DMS 273 treated with DMSO at 0.1 percent for 48 hours (cell line): ENCODE data around the gene DIO1.

ENCODE experiments used
- DNase-seq: peaks from one replicate; lab custom pipeline; 2025; lab: John Stamatoyannopoulos, UW

DIO1 gene

DNA sequence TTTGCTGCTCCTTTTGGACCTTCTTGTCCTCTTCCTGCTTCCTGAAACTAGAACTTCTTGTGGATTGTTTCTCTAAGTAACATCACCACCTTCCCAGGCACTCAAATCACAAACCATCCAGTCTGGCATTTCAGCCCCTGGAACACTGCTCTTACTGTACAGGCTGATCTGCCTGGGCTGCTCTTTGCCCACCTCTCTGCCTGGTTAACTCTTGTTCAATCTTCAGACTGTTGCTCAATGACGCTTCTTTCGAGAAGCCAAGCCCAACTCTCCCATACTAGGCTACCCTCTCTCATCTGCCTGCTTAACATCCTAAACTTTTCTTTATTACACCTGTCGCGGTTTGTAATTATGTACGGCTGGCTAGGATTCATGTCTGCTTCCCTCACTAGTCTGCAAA, 657 bp downstream of the DIO1 start:
- DNase-seq, result no peak

DNA sequence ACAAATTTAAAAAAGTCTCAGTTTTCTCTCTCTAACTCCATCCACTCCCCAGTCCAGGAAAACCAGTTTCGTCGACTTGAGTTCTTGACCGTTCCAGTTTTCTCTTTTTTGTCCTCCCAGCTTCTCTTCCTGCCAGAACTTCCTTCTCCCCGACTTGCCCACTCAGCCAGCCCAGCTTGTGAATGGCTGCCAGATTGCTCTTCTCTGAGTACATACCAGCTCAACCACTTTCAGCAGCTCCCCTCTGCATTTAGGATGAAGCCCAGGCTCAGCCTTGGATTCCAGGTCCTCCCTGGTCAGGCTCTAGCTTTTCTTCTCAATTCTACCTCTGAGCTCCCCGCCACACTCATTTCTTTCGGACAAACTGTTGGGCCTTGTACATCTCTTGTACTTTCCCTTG, 1.4 kb downstream of the DIO1 start:
- no peak for DNase-seq

GRCh38 chr1:53896635-53897229, 2.7 kb downstream of the DIO1 start:
- DNase-seq, result no peak

GRCh38 chr1:53899206-53899628, 5.2 kb downstream of the DIO1 start:
- DNase-seq, result no peak

- no peak for DNase-seq
Observed at GRCh38 chr1:53899708-53900107, 5.7 kb downstream of the DIO1 start.

DNA sequence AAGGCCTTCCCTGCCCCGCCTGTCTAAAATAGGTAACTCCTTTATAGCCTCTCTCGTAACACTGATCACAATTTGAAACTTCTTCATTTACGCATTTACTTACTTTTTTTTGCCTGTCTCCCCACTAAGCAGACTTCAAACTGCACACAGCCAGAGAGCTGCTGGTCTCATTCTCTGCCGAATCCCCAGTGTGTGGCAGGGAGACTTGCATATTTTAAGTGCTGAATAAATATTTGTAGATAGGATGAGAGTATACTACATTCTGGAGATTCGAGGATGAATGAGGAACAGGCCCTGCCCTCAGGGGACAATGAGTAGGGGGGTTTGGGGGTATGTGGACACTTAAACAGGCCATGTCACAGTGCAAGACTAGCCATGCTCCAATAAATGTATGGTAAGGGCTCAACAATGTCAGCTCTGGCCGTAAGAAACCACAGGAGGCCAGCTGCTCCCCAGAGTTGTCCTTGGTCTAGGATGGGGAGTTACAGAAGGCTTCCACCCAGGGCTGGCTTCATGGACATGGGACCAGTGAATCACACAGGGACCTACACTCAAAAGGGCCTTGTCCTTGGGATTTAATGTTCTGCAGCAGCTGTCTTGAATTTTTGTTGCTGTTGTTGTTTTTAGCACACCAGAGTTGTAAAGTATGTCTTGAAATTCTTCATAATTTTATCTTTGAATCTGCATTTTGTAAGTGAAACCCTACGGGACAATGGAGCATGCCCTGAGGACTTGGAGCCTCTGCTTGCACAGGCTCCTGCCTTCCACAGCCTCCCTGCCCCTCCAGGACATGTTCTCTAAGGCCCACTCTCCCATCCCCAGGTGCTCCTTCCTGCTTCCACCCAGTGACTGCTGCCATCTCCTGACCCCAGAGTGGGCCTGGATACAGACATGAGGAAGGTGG, 8.5 kb downstream of the DIO1 start:
- no peak for DNase-seq

GRCh38 chr1:53905509-53905908, 11.5 kb downstream of the DIO1 start:
- no peak for DNase-seq

DNA sequence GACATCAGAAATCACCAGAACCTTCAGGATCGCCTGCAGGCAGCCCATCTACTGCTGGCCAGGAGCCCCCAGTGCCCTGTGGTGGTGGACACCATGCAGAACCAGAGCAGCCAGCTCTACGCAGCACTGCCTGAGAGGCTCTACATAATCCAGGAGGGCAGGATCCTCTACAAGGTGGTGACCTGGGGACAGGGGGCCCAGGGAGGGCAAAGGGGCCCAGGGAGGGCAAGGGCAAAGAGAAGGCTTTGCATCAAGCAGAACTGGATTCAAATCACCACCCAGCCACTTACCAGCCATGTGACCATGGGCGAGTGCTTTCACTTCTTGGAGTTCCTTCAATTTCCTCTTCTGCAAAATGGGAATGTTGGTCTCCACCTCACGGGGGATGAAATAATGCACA, 12.1 kb downstream of the DIO1 start:
- DNase-seq, result no peak

- DNase-seq, result no peak
Observed at GRCh38 chr1:53909946-53910345, 16.0 kb downstream of the DIO1 start.

DNA sequence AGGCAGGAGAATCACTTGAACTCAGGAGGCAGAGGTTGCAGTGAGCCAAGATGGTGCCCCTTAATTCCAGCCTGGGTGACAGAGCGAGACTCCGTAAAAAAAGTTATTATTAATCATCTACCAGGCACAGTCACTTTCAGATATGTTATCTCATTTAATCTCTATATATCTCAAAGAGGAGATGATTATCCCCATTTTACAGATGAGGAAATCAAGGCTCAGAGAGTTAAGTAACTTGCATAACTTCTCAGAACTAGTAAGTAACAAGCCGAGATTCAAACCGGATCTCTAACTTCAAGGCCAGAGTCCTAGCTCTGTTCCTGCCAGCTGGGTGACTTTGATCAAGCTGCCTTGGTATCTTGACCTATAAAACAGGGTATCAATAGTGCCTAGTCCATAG, 17.5 kb downstream of the DIO1 start:
- DNase-seq, result no peak

- DNase-seq, result no peak
Observed at GRCh38 chr1:53913352-53914033, 19.5 kb downstream of the DIO1 start.

GRCh38 chr1:53918343-53918742, 24.4 kb downstream of the DIO1 start:
- DNase-seq, result no peak

DNA sequence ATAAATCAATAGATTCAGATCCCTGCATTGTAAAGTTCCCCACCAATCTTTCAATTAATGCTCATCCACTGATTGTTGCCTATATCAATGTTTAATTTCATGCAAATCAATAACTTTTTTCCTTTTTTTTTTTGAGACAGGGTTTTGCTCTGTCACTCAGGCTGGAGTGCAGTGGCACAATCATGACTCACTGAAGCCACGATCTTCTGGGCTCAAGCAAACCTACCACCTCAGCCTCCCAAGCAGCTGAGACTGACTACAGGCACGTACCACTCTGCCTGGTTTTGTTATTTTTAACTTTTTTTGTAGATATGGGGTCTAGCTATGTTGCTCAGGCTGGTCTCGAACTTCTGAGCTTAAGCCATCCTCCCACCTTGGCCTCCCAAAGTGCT, 25.7 kb downstream of the DIO1 start:
- no peak for DNase-seq

GRCh38 chr1:53927376-53927881, 33.4 kb downstream of the DIO1 start:
- DNase-seq, result no peak

DNA sequence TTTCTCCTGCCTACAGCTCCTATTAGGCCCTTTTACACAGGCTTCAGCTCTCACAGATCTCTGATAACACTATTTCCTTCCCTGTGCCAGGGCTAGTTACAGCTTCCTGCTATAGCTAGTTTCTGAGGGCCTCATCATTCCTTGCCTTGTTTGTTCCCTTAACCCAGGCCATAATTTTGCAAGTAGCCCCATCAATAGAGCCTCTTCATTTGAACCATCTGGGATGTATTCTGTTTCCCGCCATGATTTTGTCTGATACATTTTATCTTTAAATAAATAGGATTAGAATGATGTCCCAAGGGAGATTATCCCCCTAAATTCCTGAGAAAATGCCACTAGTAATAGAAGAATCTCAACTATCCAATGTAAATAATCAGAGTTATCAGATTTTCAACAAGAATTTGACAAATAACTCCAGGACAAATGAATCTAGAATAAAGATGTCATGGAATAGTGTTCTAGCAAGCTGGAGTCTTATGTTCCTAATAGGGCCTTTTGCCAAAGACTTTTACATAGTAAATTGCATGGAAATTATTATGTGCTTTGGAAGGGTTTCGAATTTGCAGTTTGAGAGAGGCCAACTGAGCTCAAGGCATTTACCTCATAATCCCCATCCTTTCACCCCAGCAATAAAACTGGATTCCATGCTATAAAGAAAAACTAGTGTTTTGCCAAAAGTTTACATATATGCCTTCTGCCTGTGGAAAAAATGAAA, 35.4 kb downstream of the DIO1 start:
- no peak for DNase-seq

DNA sequence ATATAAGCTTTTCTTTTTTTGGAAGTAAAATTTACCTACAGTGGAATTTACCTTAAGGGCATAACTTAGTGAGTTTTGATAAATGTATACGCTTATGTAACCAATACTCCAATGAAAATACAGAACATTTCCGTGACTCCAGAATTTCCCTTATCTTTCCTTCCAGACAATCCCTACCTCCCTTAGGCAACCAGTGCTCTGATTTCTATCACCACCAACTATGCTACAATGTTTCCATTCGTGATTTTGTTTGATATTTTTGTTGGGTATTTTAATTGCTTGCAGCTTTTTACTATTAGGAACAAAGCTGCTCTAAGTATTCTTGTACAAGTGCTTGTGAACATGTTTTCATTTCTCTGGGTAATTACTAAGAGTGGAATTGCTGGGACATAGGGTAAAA, 36.9 kb downstream of the DIO1 start:
- DNase-seq, result no peak

DNA sequence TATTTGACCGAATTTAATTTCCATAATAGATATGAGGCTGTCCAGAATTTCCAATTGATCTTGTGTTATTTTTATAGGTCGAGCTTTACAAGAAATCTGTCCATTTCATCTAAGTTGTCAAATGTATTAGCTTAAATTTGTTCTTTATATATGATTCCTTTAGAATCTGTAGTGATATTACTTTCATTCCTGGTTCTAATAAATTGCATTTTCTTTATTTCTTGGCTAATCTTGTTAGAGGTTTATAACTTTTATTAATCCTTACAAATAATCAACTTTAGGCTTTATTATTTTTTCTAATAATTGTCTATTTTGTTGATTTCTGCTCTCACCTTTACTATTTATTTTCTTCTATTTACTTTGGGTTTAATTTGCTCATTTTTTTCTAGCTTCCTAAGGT, 37.5 kb downstream of the DIO1 start:
- DNase-seq, result no peak

GRCh38 chr1:53934170-53934765, 40.3 kb downstream of the DIO1 start:
- DNase-seq, result no peak

DNA sequence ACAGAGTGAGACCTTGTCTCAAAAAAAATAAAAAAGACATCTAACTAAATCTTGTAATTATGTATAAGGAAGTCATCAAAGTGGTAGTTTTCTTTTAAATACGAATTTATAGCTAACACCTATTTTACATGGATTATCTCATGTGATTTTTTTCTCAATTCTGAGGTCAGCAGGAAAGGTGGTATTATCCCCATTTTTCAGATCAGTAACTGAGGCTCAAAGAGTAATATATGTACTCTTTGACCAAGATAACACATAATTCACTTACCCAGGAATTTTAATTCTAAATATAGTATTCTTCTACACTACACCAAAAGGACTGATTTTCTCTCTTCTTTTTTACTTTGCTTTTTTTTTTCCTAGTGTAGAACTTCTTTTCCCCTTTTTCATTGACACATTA, 42.4 kb downstream of the DIO1 start:
- no peak for DNase-seq

GRCh38 chr1:53938136-53938830, 44.3 kb downstream of the DIO1 start:
- no peak for DNase-seq
